Inflammatory macrophage treated with lipopolysaccharide for 4 hours (primary cell): ENCODE measurements around the gene ALG9.

Experiments used
- DNase-seq: peaks from one replicate; pipeline ENCODE4 v3.0.0-alpha.2; 2020

ALG9 gene

GRCh38 chr11:111878849-111879636 lies 7.7 kb upstream of the ALG9 start, which contains the start of the genes CFAP68 and FDXACB1:
CFAP68 (plus strand) TSS chr11:111879541; CDS start chr11:111879561, 20 bp downstream.
FDXACB1 (minus strand) TSS chr11:111879165; CDS start chr11:111879132, 33 bp downstream.
- peak; percentile 98 for DNase-seq

GRCh38 chr11:111878385-111878848 lies 7.0 kb upstream of the ALG9 start:
- DNase-seq: peak; percentile 8

- DNase-seq: no peak
Measured at GRCh38 chr11:111871693-111872161, 346 bp upstream of the ALG9 start.

GRCh38 chr11:111870522-111870885 lies 877 bp downstream of the ALG9 start:
- peak; percentile 20 for DNase-seq

- DNase-seq: no peak
Measured at GRCh38 chr11:111870113-111870512, 1.3 kb downstream of the ALG9 start.

- no peak for DNase-seq
Measured at GRCh38 chr11:111860257-111860656, 11.1 kb downstream of the ALG9 start.

GRCh38 chr11:111855506-111855905 lies 15.9 kb downstream of the ALG9 start:
- no peak for DNase-seq

GRCh38 chr11:111852103-111852502 lies 19.3 kb downstream of the ALG9 start:
- DNase-seq: no peak

- peak; percentile 35 for DNase-seq
Measured at GRCh38 chr11:111851636-111852035, 19.7 kb downstream of the ALG9 start.

GRCh38 chr11:111851067-111851466 lies 20.3 kb downstream of the ALG9 start:
- DNase-seq: no peak

- DNase-seq: no peak
Measured at GRCh38 chr11:111849631-111850030, 21.8 kb downstream of the ALG9 start.

- peak; percentile 57 for DNase-seq
Measured at GRCh38 chr11:111846636-111847035, 24.7 kb downstream of the ALG9 start.

GRCh38 chr11:111846063-111846462 lies 25.3 kb downstream of the ALG9 start:
- DNase-seq: peak; percentile 51

GRCh38 chr11:111845276-111846028 lies 25.9 kb downstream of the ALG9 start:
- DNase-seq: peak; percentile 91

- DNase-seq: peak; percentile 78
Measured at GRCh38 chr11:111843661-111844060, 27.7 kb downstream of the ALG9 start.

GRCh38 chr11:111841370-111842053 lies 29.9 kb downstream of the ALG9 start:
- DNase-seq: peak; percentile 83

- no peak for DNase-seq
Measured at GRCh38 chr11:111840143-111840542, 31.2 kb downstream of the ALG9 start.

GRCh38 chr11:111838054-111838453 lies 33.3 kb downstream of the ALG9 start:
- DNase-seq: no peak

- DNase-seq: no peak
Measured at GRCh38 chr11:111837366-111837891, 34.0 kb downstream of the ALG9 start.

- peak; percentile 7 for DNase-seq
Measured at GRCh38 chr11:111836721-111837120, 34.7 kb downstream of the ALG9 start.

GRCh38 chr11:111836162-111836561 lies 35.2 kb downstream of the ALG9 start:
- no peak for DNase-seq

GRCh38 chr11:111835665-111836064 lies 35.7 kb downstream of the ALG9 start:
- no peak for DNase-seq
